ENCODE measurements around the gene GPR39. TPM values are rescaled to one million over a fixed set of nuclear protein-coding genes. Genes with fewer than 3 reads are reported as not detected.

GPR39 gene
- total RNA-seq, 1 donor from 2014 or later: not detected

DNA sequence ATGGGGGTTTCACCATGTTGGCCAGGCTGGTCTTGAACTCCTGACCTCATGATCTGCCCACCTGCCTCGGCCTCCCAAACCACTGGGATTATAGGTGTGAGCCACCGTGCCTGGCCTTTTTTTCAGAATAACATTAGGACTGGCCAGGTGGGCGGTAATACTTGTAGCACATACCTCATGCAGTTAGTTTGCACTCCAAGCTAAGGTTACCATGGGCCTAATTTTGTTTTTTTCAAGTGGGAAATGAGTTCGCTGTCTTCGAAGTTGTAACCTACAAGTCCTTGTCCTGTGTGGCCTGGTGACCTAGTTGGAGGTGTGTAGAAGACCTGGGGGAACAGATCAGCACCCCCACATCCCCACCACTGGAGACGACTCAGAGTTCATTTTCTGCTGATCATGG lies 178.6 kb downstream of the GPR39 start:
- peak; percentile 42 to 52 for DNase-seq (ENCODE audit: extremely low spot score in 2 of 2)
- Histone ChIP-seq H3K4me3 (no peak overlapping the region), H3K36me3 (no peaks in the 10 kb centered on the region), H3K27ac (no peak overlapping the region), H3K4me1 (no peaks in the 10 kb centered on the region), H3K27me3 (no peaks in the 10 kb centered on the region), H3K9me3 (no peaks in the 10 kb centered on the region)
- intact Hi-C loops (cut with DNase I): no loop called here
- TF ChIP-seq POLR2AphosphoS5 (IDR thresholded peaks at IDR 0.05; ENCODE audit: insufficient read depth in 1 of 2, low read depth in 1 of 2): no peak
- no peak for TF ChIP-seq CTCF (IDR thresholded peaks at IDR 0.05)
- no peak for TF ChIP-seq POLR2A (IDR thresholded peaks at IDR 0.05)

DNA sequence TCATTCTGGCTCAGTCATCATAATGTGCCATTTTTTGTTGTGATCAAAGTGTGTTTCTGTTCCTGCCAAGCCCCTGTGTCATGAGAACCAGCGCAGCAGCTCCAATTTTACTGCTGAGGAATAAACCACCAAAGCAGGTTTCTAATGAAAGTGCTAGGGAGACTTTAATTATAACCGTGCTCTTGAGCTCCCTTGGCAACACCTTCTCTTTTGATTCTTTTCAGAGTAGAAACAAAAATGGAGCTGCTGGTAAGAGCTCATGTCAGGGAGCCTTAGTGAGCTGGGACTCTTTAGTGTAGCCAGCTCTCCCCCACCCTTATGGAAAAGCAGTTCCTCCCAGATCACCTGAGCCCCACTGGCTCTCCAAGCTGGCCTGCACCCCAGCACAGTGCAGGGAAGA lies 179.1 kb downstream of the GPR39 start:
- H3K27ac ChIP-seq: no peak overlapping the region
- TF ChIP-seq POLR2AphosphoS5 (IDR thresholded peaks at IDR 0.05; ENCODE audit: insufficient read depth in 1 of 2, low read depth in 1 of 2): no peak
- no peak for TF ChIP-seq POLR2A (IDR thresholded peaks at IDR 0.05)
- TF ChIP-seq CTCF (IDR thresholded peaks at IDR 0.05): no peak
- H3K4me1 ChIP-seq: no peaks in the 10 kb centered on the region
- DNase-seq (ENCODE audit: extremely low spot score in 2 of 2): peak; percentile 37 to 40
- H3K9me3 ChIP-seq: no peaks in the 10 kb centered on the region
- H3K36me3 ChIP-seq: no peaks in the 10 kb centered on the region
- no peaks in the 10 kb centered on the region for H3K27me3 ChIP-seq
- no peak overlapping the region for H3K4me3 ChIP-seq
- intact Hi-C loops (cut with DNase I): no loop called here

DNA sequence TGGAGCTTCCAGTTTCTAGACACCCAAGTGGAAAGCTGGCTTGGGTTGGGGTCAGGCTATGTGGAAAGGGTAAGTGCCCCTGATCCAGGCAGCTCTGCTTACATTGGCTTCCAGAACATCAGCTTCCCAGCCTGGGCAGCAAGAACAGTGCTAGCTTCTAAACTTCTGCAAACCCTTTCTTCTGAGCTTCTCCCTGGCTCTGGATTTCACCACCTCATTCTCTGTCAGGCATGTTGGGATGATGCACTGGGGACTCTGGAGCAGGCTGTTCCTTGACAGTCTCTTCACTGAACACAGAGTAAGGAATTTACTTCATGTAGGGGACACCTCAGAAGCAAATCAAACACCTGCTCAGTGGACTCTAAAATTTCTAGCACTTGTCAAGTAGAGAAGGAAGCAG lies 180.6 kb downstream of the GPR39 start:
- intact Hi-C loops (cut with DNase I): no loop called here
- Histone ChIP-seq H3K9me3 (no peaks in the 10 kb centered on the region), H3K4me1 (no peaks in the 10 kb centered on the region), H3K27ac (no peak overlapping the region), H3K27me3 (no peaks in the 10 kb centered on the region), H3K36me3 (no peaks in the 10 kb centered on the region), H3K4me3 (no peak overlapping the region)
- TF ChIP-seq POLR2A (IDR thresholded peaks at IDR 0.05): no peak
- TF ChIP-seq POLR2AphosphoS5 (IDR thresholded peaks at IDR 0.05; ENCODE audit: insufficient read depth in 1 of 2, low read depth in 1 of 2): no peak
- TF ChIP-seq CTCF (IDR thresholded peaks at IDR 0.05): no peak
- DNase-seq (ENCODE audit: extremely low spot score in 2 of 2): peak; percentile 65 to 70

DNA sequence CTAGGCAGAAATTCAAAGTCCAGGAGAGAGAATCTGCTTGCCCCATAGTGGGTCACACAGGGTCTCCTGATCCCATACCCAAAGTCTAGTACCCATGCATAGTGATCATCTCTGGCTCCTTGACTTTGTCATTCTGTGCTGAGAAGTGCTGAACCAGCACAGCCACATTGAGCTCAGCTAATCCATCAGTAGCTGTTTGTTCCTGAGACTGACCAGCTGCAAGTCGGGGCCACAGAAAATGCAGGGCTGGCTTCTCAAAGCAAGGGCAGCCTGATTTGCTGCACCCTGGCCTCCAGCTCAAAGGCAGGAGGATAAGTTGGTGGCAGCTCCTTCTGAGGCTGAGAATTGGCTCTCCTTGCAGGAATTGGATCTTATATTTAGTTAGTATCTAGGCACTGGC lies 181.2 kb downstream of the GPR39 start:
- H3K4me1 ChIP-seq: no peaks in the 10 kb centered on the region
- intact Hi-C loops (cut with DNase I): no loop called here
- no peak overlapping the region for H3K27ac ChIP-seq
- TF ChIP-seq POLR2AphosphoS5 (IDR thresholded peaks at IDR 0.05; ENCODE audit: insufficient read depth in 1 of 2, low read depth in 1 of 2) (no peak), CTCF (IDR thresholded peaks at IDR 0.05) (no peak), POLR2A (IDR thresholded peaks at IDR 0.05) (no peak)
- no peaks in the 10 kb centered on the region for H3K27me3 ChIP-seq
- no peaks in the 10 kb centered on the region for H3K9me3 ChIP-seq
- no peak overlapping the region for H3K4me3 ChIP-seq
- no peaks in the 10 kb centered on the region for H3K36me3 ChIP-seq
- DNase-seq (ENCODE audit: extremely low spot score in 2 of 2): peak in 1 of 2 donors; percentile 54

GRCh38 chr2:132598536-132598935 lies 181.9 kb downstream of the GPR39 start:
- Histone ChIP-seq H3K9me3 (no peaks in the 10 kb centered on the region), H3K4me3 (no peak overlapping the region), H3K27me3 (no peaks in the 10 kb centered on the region), H3K4me1 (no peaks in the 10 kb centered on the region), H3K27ac (no peak overlapping the region), H3K36me3 (no peaks in the 10 kb centered on the region)
- intact Hi-C loops (cut with DNase I): no loop called here
- no peak for TF ChIP-seq POLR2A (IDR thresholded peaks at IDR 0.05)
- DNase-seq (ENCODE audit: extremely low spot score in 2 of 2): peak in 1 of 2 donors; percentile 25

GRCh38 chr2:132599556-132599955 lies 183.0 kb downstream of the GPR39 start:
- Histone ChIP-seq H3K27ac (no peak overlapping the region), H3K4me1 (no peaks in the 10 kb centered on the region), H3K36me3 (no peaks in the 10 kb centered on the region), H3K27me3 (no peaks in the 10 kb centered on the region), H3K9me3 (no peaks in the 10 kb centered on the region), H3K4me3 (no peak overlapping the region)
- peak in 1 of 2 donors; percentile 56 for DNase-seq (ENCODE audit: extremely low spot score in 2 of 2)
- no peak for TF ChIP-seq CTCF (IDR thresholded peaks at IDR 0.05)
- no peak for TF ChIP-seq POLR2AphosphoS5 (IDR thresholded peaks at IDR 0.05; ENCODE audit: insufficient read depth in 1 of 2, low read depth in 1 of 2)
- TF ChIP-seq POLR2A (IDR thresholded peaks at IDR 0.05): no peak
- intact Hi-C loops (cut with DNase I): no loop called here

Measured in vagina (tissue), 2 donors.